Activated CD4-positive, alpha-beta T cell treated with anti-CD3 and anti-CD28 coated beads for 1 hour (primary cell): Measurements from ENCODE around the gene TAS1R3.

Source experiments
- DNase-seq: peaks from one replicate; pipeline ENCODE4 v3.0.0-alpha.2; 2020

The TAS1R3 gene

DNA sequence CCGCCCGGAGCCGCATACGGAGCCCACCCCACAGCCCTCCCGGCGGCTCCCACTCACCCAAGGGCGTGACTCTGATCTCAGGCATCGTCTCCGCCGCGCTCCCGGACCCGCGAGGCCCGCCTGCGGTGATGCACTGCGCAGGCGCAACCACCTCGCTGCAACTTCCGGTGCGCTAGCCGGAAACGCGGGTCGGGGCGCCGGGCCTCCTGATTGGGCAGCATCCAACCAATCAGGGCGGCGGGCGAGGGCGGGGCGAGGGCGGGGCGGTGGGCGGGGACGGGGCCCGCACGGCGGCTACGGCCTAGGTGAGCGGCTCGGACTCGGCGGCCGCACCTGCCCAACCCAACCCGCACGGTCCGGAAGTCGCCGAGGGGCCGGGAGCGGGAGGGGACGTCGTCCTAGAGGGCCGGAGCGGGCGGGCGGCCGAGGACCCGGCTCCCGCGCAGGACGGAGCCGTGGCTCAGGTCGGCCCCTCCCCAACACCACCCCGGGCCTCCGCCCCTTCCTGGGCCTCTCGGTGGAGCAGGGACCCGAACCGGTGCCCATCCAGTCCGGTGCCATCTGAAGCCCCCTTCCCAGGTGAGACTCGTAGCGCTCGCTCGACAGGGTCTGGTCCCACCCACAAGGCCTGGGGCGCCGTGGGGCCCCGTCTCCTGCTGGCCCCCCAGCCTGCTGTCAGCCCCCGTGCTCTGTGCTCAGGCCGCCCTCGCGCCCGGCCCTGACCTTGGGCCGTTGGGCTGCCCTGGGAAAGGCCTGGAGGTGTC lies 6.4 kb upstream of the TAS1R3 start, which contains the start of the genes CPTP and INTS11:
TSS of gene CPTP (plus strand) at position 279 of the 764 bp plus-strand sequence. CDS start 2,109 bp downstream, outside the sequence.
TSS of gene INTS11 (minus strand) at position 137 of the 764 bp plus-strand sequence. CDS start at position 85, 52 bp downstream.
- DNase-seq, result peak; percentile 95

DNA sequence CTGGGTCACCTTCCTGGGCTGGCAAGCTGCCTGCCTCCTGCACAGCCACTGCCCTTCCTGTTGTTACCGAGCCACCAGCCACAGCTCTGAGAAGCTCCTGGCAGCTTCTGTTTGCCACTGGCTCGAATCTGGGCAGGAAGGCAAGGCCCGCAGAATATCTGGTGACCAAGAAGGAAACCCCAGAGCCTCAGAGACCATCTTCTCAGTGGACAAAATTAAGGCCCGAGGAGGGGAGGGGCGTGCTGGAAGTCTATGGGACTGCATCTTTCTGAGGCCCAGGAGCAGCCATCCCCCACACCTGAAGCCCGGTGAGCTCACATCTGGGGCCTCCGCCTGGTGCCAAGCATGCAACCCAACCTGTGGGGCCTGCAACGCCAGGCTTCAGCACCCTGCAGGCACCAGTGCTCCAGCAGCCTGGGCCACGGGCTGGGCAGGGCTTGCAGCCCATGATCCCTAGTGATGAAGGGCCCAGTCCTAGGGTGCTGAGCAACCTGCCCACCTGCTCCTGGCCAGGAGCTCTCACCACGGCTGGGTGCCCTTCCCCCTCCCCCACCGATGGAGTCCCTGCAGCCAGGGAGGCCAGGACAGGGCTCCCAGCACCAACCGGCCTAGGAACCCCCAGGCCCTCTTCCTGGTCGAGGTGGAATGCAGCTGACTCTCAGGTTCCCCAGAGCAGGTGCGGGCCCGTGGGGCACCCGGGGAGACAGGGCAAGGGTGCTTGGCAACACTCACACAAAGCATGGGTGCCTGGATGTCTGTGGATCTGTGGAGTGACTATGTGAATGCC lies 5.6 kb upstream of the TAS1R3 start:
- DNase-seq, result no peak

GRCh38 chr1:1326075-1326605 lies 4.9 kb upstream of the TAS1R3 start:
- DNase-seq, result no peak

DNA sequence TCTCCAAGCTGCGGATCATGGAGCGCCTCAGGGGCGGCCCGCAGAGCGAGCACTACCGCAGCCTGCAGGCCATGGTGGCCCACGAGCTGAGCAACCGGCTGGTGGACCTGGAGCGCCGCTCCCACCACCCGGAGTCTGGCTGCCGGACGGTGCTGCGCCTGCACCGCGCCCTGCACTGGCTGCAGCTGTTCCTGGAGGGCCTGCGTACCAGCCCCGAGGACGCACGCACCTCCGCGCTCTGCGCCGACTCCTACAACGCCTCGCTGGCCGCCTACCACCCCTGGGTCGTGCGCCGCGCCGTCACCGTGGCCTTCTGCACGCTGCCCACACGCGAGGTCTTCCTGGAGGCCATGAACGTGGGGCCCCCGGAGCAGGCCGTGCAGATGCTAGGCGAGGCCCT lies 3.8 kb upstream of the TAS1R3 start:
- no peak for DNase-seq

DNA sequence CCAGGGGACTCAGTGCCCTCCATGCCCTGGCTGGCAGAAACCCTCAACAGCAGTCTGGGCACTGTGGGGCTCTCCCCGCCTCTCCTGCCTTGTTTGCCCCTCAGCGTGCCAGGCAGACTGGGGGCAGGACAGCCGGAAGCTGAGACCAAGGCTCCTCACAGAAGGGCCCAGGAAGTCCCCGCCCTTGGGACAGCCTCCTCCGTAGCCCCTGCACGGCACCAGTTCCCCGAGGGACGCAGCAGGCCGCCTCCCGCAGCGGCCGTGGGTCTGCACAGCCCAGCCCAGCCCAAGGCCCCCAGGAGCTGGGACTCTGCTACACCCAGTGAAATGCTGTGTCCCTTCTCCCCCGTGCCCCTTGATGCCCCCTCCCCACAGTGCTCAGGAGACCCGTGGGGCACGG lies 2.8 kb upstream of the TAS1R3 start:
- DNase-seq, result no peak

DNA sequence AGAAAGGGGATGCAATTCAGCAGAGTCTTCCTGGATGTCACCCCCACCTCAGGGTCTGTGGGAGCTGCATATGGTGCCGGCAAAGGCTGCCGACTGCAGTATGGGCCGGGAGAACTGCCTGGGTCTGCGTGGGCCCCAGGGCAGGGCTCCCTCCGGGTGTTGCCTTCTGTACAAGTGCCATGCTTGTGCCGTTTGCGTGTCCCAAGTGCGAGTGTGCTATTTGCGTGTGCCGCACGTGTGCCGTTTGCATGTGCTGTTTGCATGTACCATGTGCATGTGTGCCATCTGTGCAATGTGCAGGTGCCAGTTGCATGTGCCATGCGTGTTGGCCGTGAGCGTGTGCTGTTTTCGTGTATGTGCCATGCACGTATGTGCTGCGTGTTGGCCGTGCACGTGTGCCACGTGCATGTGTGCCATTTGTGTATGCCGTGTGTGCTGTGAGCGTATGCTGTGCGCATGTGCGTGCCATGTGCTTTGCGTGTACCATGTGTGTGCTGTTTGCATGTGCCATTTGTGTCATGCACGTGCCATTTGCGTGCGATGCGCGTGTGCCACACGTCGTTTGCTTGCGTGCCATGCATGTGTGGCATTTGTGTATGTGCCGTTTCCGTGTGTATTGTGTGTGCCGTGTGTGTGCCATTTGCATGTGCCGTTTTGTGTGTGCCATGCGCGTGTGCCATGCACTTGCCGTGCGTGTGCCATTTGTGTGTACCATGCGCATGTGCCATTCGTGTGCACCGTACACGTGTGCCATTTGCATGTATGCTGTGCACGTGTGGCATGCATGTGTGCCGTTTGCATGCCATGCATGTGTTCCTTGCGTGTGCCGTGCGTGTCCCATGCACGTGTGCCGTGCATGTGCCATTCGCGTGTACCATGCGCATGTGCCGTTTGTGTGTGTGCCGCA lies 1.5 kb upstream of the TAS1R3 start:
- DNase-seq, result no peak

GRCh38 chr1:1330366-1331067 lies 563 bp upstream of the TAS1R3 start:
- DNase-seq, result no peak

DNA sequence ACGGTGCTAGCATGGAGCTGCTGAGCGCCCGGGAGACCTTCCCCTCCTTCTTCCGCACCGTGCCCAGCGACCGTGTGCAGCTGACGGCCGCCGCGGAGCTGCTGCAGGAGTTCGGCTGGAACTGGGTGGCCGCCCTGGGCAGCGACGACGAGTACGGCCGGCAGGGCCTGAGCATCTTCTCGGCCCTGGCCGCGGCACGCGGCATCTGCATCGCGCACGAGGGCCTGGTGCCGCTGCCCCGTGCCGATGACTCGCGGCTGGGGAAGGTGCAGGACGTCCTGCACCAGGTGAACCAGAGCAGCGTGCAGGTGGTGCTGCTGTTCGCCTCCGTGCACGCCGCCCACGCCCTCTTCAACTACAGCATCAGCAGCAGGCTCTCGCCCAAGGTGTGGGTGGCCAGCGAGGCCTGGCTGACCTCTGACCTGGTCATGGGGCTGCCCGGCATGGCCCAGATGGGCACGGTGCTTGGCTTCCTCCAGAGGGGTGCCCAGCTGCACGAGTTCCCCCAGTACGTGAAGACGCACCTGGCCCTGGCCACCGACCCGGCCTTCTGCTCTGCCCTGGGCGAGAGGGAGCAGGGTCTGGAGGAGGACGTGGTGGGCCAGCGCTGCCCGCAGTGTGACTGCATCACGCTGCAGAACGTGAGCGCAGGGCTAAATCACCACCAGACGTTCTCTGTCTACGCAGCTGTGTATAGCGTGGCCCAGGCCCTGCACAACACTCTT lies 1.1 kb downstream of the TAS1R3 start:
- DNase-seq, result no peak

DNA sequence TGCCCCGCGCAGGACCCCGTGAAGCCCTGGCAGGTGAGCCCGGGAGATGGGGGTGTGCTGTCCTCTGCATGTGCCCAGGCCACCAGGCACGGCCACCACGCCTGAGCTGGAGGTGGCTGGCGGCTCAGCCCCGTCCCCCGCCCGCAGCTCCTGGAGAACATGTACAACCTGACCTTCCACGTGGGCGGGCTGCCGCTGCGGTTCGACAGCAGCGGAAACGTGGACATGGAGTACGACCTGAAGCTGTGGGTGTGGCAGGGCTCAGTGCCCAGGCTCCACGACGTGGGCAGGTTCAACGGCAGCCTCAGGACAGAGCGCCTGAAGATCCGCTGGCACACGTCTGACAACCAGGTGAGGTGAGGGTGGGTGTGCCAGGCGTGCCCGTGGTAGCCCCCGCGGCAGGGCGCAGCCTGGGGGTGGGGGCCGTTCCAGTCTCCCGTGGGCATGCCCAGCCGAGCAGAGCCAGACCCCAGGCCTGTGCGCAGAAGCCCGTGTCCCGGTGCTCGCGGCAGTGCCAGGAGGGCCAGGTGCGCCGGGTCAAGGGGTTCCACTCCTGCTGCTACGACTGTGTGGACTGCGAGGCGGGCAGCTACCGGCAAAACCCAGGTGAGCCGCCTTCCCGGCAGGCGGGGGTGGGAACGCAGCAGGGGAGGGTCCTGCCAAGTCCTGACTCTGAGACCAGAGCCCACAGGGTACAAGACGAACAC lies 1.8 kb downstream of the TAS1R3 start:
- no peak for DNase-seq

DNA sequence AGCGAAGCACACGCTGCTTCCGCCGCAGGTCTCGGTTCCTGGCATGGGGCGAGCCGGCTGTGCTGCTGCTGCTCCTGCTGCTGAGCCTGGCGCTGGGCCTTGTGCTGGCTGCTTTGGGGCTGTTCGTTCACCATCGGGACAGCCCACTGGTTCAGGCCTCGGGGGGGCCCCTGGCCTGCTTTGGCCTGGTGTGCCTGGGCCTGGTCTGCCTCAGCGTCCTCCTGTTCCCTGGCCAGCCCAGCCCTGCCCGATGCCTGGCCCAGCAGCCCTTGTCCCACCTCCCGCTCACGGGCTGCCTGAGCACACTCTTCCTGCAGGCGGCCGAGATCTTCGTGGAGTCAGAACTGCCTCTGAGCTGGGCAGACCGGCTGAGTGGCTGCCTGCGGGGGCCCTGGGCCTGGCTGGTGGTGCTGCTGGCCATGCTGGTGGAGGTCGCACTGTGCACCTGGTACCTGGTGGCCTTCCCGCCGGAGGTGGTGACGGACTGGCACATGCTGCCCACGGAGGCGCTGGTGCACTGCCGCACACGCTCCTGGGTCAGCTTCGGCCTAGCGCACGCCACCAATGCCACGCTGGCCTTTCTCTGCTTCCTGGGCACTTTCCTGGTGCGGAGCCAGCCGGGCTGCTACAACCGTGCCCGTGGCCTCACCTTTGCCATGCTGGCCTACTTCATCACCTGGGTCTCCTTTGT lies 2.6 kb downstream of the TAS1R3 start:
- no peak for DNase-seq

- no peak for DNase-seq
Measured at GRCh38 chr1:1334835-1335234, 3.8 kb downstream of the TAS1R3 start.

GRCh38 chr1:1335283-1335682 lies 4.2 kb downstream of the TAS1R3 start:
- no peak for DNase-seq

- no peak for DNase-seq
Measured at GRCh38 chr1:1335792-1336248, 4.7 kb downstream of the TAS1R3 start.

GRCh38 chr1:1336446-1336845 lies 5.4 kb downstream of the TAS1R3 start:
- DNase-seq, result no peak

DNA sequence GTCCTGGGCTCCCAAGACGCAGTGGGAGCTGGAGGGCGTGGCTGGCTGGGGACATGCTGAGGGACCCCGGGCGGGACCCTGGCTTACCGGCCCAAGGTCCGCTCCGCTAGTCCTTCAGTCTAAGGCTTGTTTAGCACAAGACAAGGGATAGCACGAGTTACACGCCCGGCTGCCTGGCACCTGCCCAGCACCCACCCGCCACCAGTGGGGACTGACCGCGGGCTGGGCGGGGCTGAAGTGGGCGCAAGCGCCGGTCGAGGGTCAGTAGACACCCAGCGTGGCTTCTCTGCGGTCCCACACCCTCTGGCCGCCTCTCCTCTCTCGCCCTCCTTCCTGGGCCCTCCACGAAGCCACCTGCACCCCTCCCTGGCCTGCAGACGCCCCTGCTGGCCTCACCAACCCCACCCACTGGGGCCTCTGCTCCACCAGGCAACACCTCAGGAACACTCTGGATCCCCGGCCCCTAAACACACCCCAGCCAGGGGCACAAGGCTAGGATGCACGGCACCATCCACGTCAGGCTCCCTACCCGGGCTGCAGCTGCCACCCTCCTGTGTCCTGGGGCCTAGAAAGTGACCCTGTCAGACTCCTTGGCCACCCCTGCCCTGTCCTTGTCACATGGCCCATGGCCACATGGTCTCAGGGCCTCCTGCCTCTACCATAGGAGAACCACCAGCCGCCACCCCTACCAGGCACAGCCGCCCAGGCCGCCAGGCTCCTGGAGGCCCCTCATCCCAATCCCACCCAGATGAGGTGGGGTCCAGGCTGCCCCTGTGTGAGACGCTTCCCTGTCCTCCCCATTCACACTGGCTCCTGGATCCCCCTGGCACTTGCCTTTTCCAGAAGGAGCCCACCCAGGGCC lies 6.1 kb downstream of the TAS1R3 start:
- DNase-seq, result no peak

DNA sequence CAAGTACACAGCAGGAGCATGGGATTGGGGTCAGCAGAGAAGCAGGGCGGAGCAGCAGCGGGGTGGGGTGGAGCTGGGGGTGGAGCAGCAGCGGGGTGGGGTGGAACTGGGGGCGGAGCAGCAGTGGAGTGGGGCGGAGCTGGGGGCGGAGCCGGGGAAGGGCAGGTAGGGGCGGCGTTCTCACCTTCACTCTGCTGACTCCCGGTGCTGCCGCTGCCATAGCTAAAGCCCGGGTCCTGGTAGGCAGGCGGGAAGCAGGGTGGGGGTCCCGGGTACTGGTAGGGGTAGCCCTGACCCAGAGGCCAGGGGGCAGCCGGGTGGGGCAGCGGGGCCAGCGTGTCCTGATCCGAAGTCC lies 6.7 kb downstream of the TAS1R3 start:
- no peak for DNase-seq

GRCh38 chr1:1338278-1338677 lies 7.2 kb downstream of the TAS1R3 start:
- no peak for DNase-seq

- DNase-seq, result no peak
Measured at GRCh38 chr1:1340185-1340584, 9.1 kb downstream of the TAS1R3 start.
